ENCODE results near the gene CASZ1.

DNA sequence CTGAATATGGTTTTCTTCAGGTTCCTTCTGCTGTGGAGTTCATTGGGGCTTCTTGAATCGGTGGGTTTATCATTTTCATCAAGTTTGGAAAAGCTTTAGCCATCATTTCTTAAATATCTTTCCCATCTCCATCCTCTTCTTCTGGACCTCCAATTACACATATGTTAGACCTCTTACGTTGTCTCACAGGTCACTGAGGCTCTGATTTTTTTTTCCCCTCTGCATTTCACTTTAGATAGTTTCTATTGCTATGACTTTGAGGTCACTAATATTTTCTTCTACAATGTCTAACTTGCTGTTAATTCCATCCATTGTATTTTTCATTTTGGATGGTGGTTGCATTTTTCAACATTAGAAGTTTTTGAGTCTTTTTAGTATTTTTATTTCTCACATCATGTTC lies 47.3 kb upstream of the CASZ1 start:
- TF ChIP-seq, protein P1, sequence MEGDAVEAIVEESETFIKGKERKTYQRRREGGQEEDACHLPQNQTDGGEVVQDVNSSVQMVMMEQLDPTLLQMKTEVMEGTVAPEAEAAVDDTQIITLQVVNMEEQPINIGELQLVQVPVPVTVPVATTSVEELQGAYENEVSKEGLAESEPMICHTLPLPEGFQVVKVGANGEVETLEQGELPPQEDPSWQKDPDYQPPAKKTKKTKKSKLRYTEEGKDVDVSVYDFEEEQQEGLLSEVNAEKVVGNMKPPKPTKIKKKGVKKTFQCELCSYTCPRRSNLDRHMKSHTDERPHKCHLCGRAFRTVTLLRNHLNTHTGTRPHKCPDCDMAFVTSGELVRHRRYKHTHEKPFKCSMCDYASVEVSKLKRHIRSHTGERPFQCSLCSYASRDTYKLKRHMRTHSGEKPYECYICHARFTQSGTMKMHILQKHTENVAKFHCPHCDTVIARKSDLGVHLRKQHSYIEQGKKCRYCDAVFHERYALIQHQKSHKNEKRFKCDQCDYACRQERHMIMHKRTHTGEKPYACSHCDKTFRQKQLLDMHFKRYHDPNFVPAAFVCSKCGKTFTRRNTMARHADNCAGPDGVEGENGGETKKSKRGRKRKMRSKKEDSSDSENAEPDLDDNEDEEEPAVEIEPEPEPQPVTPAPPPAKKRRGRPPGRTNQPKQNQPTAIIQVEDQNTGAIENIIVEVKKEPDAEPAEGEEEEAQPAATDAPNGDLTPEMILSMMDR (conservative IDR thresholded peaks at IDR 0.05 in 1 of 2, IDR thresholded peaks at IDR 0.05 in 1 of 2; ENCODE audit: low read depth in 1 of 2, low read length in 2 of 2): no peak
- TF ChIP-seq EZH2 (IDR thresholded peaks at IDR 0.05; ENCODE audit: low read length, missing control alignments): no peak
